Measurements from ENCODE around the gene TMC2. TPM values are rescaled to one million over a fixed set of nuclear protein-coding genes. Genes with fewer than 3 reads are reported as not detected.

Gene TMC2
- total RNA-seq, 1 donor from 2014 or later, result not detected

DNA sequence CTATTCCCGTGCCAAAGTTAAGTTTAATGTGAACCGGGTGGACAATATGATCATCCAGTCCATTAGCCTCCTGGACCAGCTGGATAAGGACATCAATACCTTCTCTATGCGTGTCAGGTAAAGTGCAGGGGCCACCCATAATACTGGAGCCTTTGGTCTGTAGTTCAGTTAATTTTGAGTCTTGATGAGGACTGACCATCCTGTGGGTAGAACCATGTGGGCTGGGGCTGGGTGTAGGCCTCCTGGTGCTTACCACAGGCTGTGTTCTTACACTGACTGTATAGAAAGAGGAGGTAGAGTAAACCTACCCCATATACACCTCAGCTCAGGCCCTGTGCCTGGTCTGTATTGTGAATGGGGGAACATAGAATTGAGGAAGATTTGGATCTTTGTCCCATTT, 118.5 kb downstream of the TMC2 start:
- H3K27ac ChIP-seq (replicated peaks), result no peak overlapping the region
- peaks cover 62% of the 10 kb centered on the region for H3K36me3 ChIP-seq
- H3K9me3 ChIP-seq (replicated peaks), result no peaks in the 10 kb centered on the region
- no peak overlapping the region for H3K4me3 ChIP-seq
- no peaks in the 10 kb centered on the region for H3K27me3 ChIP-seq (ENCODE audit: low read depth)
- intact Hi-C loops (cut with micrococcal nuclease), result no loop called here
- no peak for DNase-seq
- TF ChIP-seq, protein P1, sequence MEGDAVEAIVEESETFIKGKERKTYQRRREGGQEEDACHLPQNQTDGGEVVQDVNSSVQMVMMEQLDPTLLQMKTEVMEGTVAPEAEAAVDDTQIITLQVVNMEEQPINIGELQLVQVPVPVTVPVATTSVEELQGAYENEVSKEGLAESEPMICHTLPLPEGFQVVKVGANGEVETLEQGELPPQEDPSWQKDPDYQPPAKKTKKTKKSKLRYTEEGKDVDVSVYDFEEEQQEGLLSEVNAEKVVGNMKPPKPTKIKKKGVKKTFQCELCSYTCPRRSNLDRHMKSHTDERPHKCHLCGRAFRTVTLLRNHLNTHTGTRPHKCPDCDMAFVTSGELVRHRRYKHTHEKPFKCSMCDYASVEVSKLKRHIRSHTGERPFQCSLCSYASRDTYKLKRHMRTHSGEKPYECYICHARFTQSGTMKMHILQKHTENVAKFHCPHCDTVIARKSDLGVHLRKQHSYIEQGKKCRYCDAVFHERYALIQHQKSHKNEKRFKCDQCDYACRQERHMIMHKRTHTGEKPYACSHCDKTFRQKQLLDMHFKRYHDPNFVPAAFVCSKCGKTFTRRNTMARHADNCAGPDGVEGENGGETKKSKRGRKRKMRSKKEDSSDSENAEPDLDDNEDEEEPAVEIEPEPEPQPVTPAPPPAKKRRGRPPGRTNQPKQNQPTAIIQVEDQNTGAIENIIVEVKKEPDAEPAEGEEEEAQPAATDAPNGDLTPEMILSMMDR (IDR thresholded peaks at IDR 0.05; ENCODE audit: borderline replicate concordance), result no peak
- H3K4me1 ChIP-seq, result peaks cover 35% of the 10 kb centered on the region

DNA sequence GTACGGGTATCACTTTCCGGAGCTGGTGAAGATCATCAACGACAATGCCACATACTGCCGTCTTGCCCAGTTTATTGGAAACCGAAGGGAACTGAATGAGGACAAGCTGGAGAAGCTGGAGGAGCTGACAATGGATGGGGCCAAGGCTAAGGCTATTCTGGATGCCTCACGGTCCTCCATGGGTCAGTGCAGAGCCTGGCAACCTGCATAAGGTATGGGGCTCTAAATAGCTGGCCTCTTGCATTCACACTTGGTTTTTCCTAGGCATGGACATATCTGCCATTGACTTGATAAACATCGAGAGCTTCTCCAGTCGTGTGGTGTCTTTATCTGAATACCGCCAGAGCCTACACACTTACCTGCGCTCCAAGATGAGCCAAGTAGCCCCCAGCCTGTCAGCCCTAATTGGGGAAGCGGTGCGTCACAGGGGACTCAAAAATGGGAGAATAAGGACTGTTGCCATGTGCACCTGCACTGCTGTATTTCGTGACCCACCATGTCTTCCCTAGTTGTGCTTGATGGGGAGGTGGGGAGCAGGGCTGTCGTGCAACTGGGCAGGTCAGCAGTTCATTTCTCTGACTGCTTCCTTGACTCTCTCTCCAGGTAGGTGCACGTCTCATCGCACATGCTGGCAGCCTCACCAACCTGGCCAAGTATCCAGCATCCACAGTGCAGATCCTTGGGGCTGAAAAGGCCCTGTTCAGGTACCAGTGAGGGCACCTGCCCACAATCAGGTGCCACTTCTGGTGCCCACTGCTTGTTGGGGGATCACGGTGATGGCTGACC, 119.2 kb downstream of the TMC2 start:
- no peaks in the 10 kb centered on the region for H3K27me3 ChIP-seq (ENCODE audit: low read depth)
- H3K9me3 ChIP-seq (replicated peaks), result no peaks in the 10 kb centered on the region
- H3K27ac ChIP-seq (replicated peaks), result no peak overlapping the region
- peaks cover 35% of the 10 kb centered on the region for H3K4me1 ChIP-seq
- H3K4me3 ChIP-seq, result no peak overlapping the region
- TF ChIP-seq, protein P1 (IDR thresholded peaks at IDR 0.05; ENCODE audit: borderline replicate concordance), result no peak
- DNase-seq, result no peak
- intact Hi-C loops (cut with micrococcal nuclease), result no loop called here
- peaks cover 69% of the 10 kb centered on the region for H3K36me3 ChIP-seq

DNA sequence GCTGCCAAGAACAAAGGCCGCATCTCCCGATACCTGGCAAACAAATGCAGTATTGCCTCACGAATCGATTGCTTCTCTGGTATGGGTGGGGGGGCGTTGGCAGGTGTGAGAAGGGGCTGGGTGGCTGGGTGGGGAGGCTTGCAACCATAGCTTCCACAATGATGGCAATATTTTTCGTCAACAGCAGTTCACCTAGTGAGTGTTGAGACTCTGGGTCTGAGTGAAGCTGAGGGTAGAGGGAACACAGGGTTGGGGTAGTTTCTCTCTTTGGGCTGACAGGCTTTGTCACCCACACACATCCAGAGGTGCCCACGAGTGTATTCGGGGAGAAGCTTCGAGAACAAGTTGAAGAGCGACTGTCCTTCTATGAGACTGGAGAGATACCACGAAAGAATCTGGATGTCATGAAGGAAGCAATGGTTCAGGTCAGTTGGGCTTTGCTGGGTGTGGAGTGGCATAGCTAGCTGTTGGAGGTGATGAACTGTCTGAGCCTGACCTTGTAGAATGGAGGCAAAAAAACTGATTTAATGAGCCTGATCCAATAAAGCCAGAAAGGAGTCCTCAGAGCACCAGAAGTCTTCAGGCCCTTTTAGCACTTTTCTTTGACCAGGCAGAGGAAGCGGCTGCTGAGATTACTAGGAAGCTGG, 120.2 kb downstream of the TMC2 start:
- H3K4me1 ChIP-seq, result peaks cover 28% of the 10 kb centered on the region
- H3K4me3 ChIP-seq, result no peak overlapping the region
- no peak overlapping the region for H3K27ac ChIP-seq (replicated peaks)
- peaks cover 80% of the 10 kb centered on the region for H3K36me3 ChIP-seq
- TF ChIP-seq, protein P1 (IDR thresholded peaks at IDR 0.05; ENCODE audit: borderline replicate concordance), result no peak
- DNase-seq, result no peak
- no peaks in the 10 kb centered on the region for H3K9me3 ChIP-seq (replicated peaks)
- H3K27me3 ChIP-seq (ENCODE audit: low read depth), result no peaks in the 10 kb centered on the region
- intact Hi-C loops (cut with micrococcal nuclease), result no loop called here

DNA sequence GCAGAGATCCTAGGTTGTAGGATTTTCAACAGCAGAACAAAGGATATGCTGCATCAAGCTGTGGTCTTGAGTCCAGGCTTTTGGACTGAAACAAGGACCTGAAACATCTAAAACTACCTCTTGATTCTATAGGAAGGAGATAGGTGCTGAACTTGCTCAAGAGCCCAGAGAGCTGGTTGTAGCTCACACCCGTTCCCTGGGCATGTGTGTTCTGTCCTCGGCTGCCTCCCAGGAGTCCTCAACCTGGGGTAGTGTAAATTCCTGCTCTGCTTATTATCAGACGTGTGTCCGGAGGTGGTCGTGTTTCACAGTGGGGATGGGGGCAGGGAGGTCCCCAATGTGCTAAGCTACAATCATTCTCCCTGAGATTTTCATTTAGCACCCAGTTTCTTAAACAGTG, 120.9 kb downstream of the TMC2 start:
- Histone ChIP-seq H3K36me3 (peaks cover 86% of the 10 kb centered on the region), H3K9me3 (replicated peaks) (no peaks in the 10 kb centered on the region), H3K4me1 (peaks cover 26% of the 10 kb centered on the region), H3K27ac (replicated peaks) (no peak overlapping the region), H3K4me3 (no peak overlapping the region), H3K27me3 (ENCODE audit: low read depth) (no peaks in the 10 kb centered on the region)
- DNase-seq, result no peak
- intact Hi-C loops (cut with micrococcal nuclease), result no loop called here
- TF ChIP-seq, protein P1 (IDR thresholded peaks at IDR 0.05; ENCODE audit: borderline replicate concordance), result no peak

DNA sequence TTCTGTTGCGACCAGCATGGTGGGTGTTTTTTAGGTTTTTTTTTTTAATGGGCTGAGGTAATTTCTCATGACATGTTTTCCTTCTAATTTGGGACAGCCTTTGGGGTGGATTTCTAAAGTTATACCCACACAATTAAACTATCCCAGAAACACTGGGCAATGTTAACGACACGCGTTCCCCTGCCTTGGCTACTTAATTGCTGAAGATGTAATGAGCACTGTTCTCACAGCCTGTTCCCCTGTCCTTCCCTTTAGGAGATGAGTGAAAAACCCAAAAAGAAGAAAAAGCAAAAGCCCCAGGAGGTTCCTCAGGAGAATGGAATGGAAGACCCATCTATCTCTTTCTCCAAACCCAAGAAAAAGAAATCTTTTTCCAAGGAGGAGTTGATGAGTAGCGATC, 121.3 kb downstream of the TMC2 start:
- H3K9me3 ChIP-seq (replicated peaks), result no peaks in the 10 kb centered on the region
- no peak for DNase-seq
- H3K4me3 ChIP-seq, result no peak overlapping the region
- intact Hi-C loops (cut with micrococcal nuclease), result no loop called here
- H3K4me1 ChIP-seq, result peaks cover 28% of the 10 kb centered on the region
- peaks cover 90% of the 10 kb centered on the region for H3K36me3 ChIP-seq
- no peaks in the 10 kb centered on the region for H3K27me3 ChIP-seq (ENCODE audit: low read depth)
- TF ChIP-seq, protein P1 (IDR thresholded peaks at IDR 0.05; ENCODE audit: borderline replicate concordance), result no peak
- no peak overlapping the region for H3K27ac ChIP-seq (replicated peaks)
